Fibroblast of lung (primary cell): ENCODE data around the gene KIF3A.

ENCODE experiments used
- CTCF ChIP-seq, 2 donors: IDR thresholded peaks in 1 of 2; conservative IDR thresholded peaks in 1 of 2; 1 replicate in 1 of 2; 2 replicates in 1 of 2; pipeline ENCODE4 v1.5.1; 2011 to 2012; ENCODE audit warnings: low read length in 2 of 2, control low read depth in 1 of 2, inconsistent platforms in 1 of 2, low read depth in 1 of 2, mild to moderate bottlenecking in 1 of 2
- EZH2 ChIP-seq: IDR thresholded peaks from 2 replicates; pipeline ENCODE4 v1.5.1; 2012; ENCODE audit warnings: low read length, control low read depth, mild to moderate bottlenecking; ENCODE audit errors: missing control alignments

GRCh38 chr5:132657676-132658380 lies 79.5 kb downstream of the KIF3A start, which contains the start of gene IL13:
- TF ChIP-seq CTCF (conservative IDR thresholded peaks at IDR 0.05 in 1 of 2, IDR thresholded peaks at IDR 0.05 in 1 of 2; ENCODE audit: low read depth in 1 of 2, low read length in 2 of 2) = no peak
- TF ChIP-seq EZH2 = no peak
